ENCODE measurements around the gene RAB11FIP4.

GRCh38 chr17:31387438-31387837, 4.0 kb upstream of the RAB11FIP4 start:
- TF ChIP-seq CTCF (IDR thresholded peaks at IDR 0.05) (no peak), EP300 (IDR thresholded peaks at IDR 0.05) (no peak), POLR2A (IDR thresholded peaks at IDR 0.05) (no peak), POLR2AphosphoS5 (IDR thresholded peaks at IDR 0.05) (no peak)

All from stomach (tissue), 4 donors.